ENCODE results near the gene RADIL.

DNA sequence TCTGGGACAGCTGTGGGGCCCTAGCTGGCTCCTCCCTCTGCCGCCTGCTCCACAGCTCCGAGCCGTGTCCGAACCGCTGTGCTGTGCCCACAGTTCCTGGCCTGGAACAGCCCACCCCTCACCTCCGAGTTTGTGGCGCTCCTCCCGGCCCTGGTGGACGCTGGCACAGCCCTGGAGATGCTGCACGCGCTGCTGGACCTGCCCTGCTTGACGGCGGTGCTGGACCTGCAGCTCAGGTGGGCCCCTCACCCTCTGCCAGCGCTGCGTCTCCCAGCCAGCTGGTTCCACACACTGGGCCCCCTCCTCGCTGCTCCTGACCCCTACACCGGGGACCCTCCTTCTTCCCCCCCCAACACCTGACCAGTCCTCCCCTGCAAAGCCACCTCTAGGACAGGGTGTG is 96.0 kb downstream of the RADIL start:
- TF ChIP-seq EP300 (IDR thresholded peaks at IDR 0.05) (no peak), CTCF (IDR thresholded peaks at IDR 0.05) (no peak), POLR2A (IDR thresholded peaks at IDR 0.05) (no peak)

Measured in tibial nerve (tissue), 4 donors.